Measurements from ENCODE around the gene MAGEA2. TPM values are rescaled to one million over a fixed set of nuclear protein-coding genes. Genes with fewer than 3 reads are reported as not detected.
"Not testable (repeated sequence)": the region's sequence is repeated elsewhere in the genome, so short reads cannot be mapped to it uniquely, and the experiment has no call there.

MAGEA2 gene
- not detected for total RNA-seq

GRCh38 chrX:152753686-152754650, at the start of gene MAGEA2:
Gene MAGEA2 (minus strand): TSS chrX:152753842. CDS start chrX:152751363, 2,479 bp downstream.
- DNase-seq (ENCODE audit: low spot score) = not testable (repeated sequence)

GRCh38 chrX:152798945-152799344, 45.3 kb upstream of the MAGEA2 start:
- no peak for DNase-seq (ENCODE audit: low spot score)

GRCh38 chrX:152787062-152787461, 33.4 kb upstream of the MAGEA2 start:
- DNase-seq (ENCODE audit: low spot score) = not testable (repeated sequence)

- not testable (repeated sequence) for DNase-seq (ENCODE audit: low spot score)
Observed at GRCh38 chrX:152769549-152770289, 16.1 kb upstream of the MAGEA2 start, which contains the start of gene MAGEA6. Gene MAGEA6 (minus strand): TSS chrX:152769689. CDS start chrX:152767650, 2,039 bp downstream.

GRCh38 chrX:152766562-152766961, 12.9 kb upstream of the MAGEA2 start:
- not testable (repeated sequence) for DNase-seq (ENCODE audit: low spot score)

GRCh38 chrX:152761582-152761981, 7.9 kb upstream of the MAGEA2 start:
- not testable (repeated sequence) for DNase-seq (ENCODE audit: low spot score)

GRCh38 chrX:152759544-152759943, 5.9 kb upstream of the MAGEA2 start:
- DNase-seq (ENCODE audit: low spot score) = not testable (repeated sequence)

- DNase-seq (ENCODE audit: low spot score) = not testable (repeated sequence)
Observed at GRCh38 chrX:152758918-152759317, 5.3 kb upstream of the MAGEA2 start, which contains the start of gene CSAG3. Gene CSAG3 (plus strand): TSS chrX:152759218.

GRCh38 chrX:152754871-152755270, 1.2 kb upstream of the MAGEA2 start:
- DNase-seq (ENCODE audit: low spot score) = not testable (repeated sequence)

- no peak for DNase-seq (ENCODE audit: low spot score)
Observed at GRCh38 chrX:152738560-152738959, 15.1 kb downstream of the MAGEA2 start.

- not testable (repeated sequence) for DNase-seq (ENCODE audit: low spot score)
Observed at GRCh38 chrX:152736528-152736927, 17.1 kb downstream of the MAGEA2 start.

- DNase-seq (ENCODE audit: low spot score) = no peak
Observed at GRCh38 chrX:152735860-152736511, 17.7 kb downstream of the MAGEA2 start.

GRCh38 chrX:152735101-152735500, 18.5 kb downstream of the MAGEA2 start:
- DNase-seq (ENCODE audit: low spot score) = no peak

GRCh38 chrX:152734143-152734858, 19.3 kb downstream of the MAGEA2 start:
- DNase-seq (ENCODE audit: low spot score) = not testable (repeated sequence)

GRCh38 chrX:152733261-152733975, 20.2 kb downstream of the MAGEA2 start, which contains the start of the genes CSAG1 and MAGEA12:
Gene CSAG1 (minus strand): TSS chrX:152733721. CDS start chrX:152732460, 1,261 bp downstream.
Gene MAGEA12 (plus strand): TSS chrX:152733757. CDS start chrX:152736162, 2,405 bp downstream.
- no peak for DNase-seq (ENCODE audit: low spot score)

GRCh38 chrX:152725409-152725808, 28.2 kb downstream of the MAGEA2 start:
- DNase-seq (ENCODE audit: low spot score) = no peak

- DNase-seq (ENCODE audit: low spot score) = not testable (repeated sequence)
Observed at GRCh38 chrX:152713815-152714787, 39.5 kb downstream of the MAGEA2 start, which contains the start of gene MAGEA2B. Gene MAGEA2B (plus strand): TSS chrX:152714628. CDS start chrX:152717107, 2,479 bp downstream.

- not testable (repeated sequence) for DNase-seq (ENCODE audit: low spot score)
Observed at GRCh38 chrX:152713195-152713594, 40.4 kb downstream of the MAGEA2 start.

GRCh38 chrX:152709173-152709572, 44.5 kb downstream of the MAGEA2 start, which contains the start of gene CSAG2:
Gene CSAG2 (minus strand): TSS chrX:152709273. CDS start chrX:152709112, 161 bp downstream.
- not testable (repeated sequence) for DNase-seq (ENCODE audit: low spot score)

All from mucosa of gallbladder (tissue), 1 donor.